Measurements from ENCODE around the gene GINS2.

GINS2 gene

GRCh38 chr16:85688586-85689284, at the start of gene GINS2:
GINS2 (minus strand) TSS chr16:85688954; CDS start chr16:85688898, 56 bp downstream.
- H3K4me3 ChIP-seq (ENCODE audit: low read depth, low read length), result peak within 1 kb of the TSS; percentile 72
- DNase-seq (ENCODE audit: low read depth), result peak; percentile 54
- TF ChIP-seq, protein P1, sequence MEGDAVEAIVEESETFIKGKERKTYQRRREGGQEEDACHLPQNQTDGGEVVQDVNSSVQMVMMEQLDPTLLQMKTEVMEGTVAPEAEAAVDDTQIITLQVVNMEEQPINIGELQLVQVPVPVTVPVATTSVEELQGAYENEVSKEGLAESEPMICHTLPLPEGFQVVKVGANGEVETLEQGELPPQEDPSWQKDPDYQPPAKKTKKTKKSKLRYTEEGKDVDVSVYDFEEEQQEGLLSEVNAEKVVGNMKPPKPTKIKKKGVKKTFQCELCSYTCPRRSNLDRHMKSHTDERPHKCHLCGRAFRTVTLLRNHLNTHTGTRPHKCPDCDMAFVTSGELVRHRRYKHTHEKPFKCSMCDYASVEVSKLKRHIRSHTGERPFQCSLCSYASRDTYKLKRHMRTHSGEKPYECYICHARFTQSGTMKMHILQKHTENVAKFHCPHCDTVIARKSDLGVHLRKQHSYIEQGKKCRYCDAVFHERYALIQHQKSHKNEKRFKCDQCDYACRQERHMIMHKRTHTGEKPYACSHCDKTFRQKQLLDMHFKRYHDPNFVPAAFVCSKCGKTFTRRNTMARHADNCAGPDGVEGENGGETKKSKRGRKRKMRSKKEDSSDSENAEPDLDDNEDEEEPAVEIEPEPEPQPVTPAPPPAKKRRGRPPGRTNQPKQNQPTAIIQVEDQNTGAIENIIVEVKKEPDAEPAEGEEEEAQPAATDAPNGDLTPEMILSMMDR (IDR thresholded peaks at IDR 0.05; ENCODE audit: control insufficient read depth, extremely low read depth, insufficient read depth), result no peak

DNA sequence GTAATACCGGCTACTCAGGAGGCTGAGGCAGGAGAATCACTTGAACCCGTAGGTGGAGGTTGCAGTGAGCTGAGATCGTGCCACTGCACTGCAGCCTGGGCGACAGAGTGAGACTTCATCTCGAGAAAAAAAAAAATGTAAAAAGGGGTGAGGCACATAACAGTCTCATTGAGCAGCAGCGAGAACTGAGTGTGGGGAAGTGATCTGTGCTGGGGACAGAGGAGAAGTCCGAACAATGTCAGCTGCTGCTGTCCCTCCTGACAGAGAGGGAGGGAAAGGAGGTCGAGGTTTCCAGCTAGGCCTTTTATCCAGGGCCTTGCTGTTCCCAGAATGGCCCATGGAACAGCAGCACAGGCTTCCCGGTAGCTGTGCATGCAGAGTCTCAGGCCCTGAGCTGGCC, 48.2 kb upstream of the GINS2 start:
- DNase-seq (ENCODE audit: low read depth), result no peak
- TF ChIP-seq, protein P1 (IDR thresholded peaks at IDR 0.05; ENCODE audit: control insufficient read depth, extremely low read depth, insufficient read depth), result no peak
- no peak overlapping the region for H3K4me3 ChIP-seq (ENCODE audit: low read depth, low read length)

GRCh38 chr16:85735946-85736345, 47.2 kb upstream of the GINS2 start:
- H3K4me3 ChIP-seq (ENCODE audit: low read depth, low read length), result no peak overlapping the region
- TF ChIP-seq, protein P1 (IDR thresholded peaks at IDR 0.05; ENCODE audit: control insufficient read depth, extremely low read depth, insufficient read depth), result no peak
- no peak for DNase-seq (ENCODE audit: low read depth)

DNA sequence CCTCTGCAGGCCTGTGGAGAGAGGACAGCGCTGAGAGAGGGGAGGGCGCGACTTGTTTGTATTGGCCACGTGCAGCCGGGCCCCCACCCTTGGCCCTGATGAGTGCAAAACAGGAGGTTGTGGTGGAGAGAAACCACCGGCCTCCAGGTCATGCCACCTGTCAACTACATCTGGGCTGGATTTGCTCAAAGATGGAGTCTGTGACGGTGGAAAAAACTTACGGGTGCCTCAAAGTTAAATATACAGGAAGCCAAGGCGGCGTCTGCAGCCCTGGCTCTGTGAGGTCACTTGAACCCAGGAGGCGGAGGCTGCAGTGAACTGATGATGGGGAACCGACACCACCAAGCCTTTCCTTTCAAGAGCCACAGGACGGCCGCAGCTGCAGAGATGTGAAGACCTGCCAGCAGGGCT, 46.5 kb upstream of the GINS2 start:
- TF ChIP-seq, protein P1 (IDR thresholded peaks at IDR 0.05; ENCODE audit: control insufficient read depth, extremely low read depth, insufficient read depth), result no peak
- DNase-seq (ENCODE audit: low read depth), result no peak

GRCh38 chr16:85734311-85735017, 45.7 kb upstream of the GINS2 start:
- TF ChIP-seq, protein P1 (IDR thresholded peaks at IDR 0.05; ENCODE audit: control insufficient read depth, extremely low read depth, insufficient read depth), result no peak
- no peak overlapping the region for H3K4me3 ChIP-seq (ENCODE audit: low read depth, low read length)
- DNase-seq (ENCODE audit: low read depth), result no peak

More for the DNA sequence above, 46.5 kb upstream of the GINS2 start:
- H3K4me3 ChIP-seq (ENCODE audit: low read depth, low read length), result no peak overlapping the region

- H3K4me3 ChIP-seq (ENCODE audit: low read depth, low read length), result no peak overlapping the region
- no peak for DNase-seq (ENCODE audit: low read depth)
Observed at GRCh38 chr16:85733839-85734170, 45.1 kb upstream of the GINS2 start.

More at GRCh38 chr16:85733839-85734170, 45.1 kb upstream of the GINS2 start:
- TF ChIP-seq, protein P1 (IDR thresholded peaks at IDR 0.05; ENCODE audit: control insufficient read depth, extremely low read depth, insufficient read depth), result no peak
